Esophagus muscularis mucosa (tissue), 4 donors: ENCODE data around the gene CLIC6. TPM values are rescaled to one million over a fixed set of nuclear protein-coding genes. Genes with fewer than 3 reads are reported as not detected.

Source experiments
- DNase-seq: peaks from one replicate; pipeline ENCODE4 v3.0.0-alpha.2; 2017; ENCODE audit errors: extremely low spot score
- H3K27ac ChIP-seq, 4 donors: fragments of 200-600 bp; sonication (generic); replicated peaks in 1 of 4; 1 replicate in 3 of 4; 2 replicates in 1 of 4; pipeline ENCODE4 v1.5.1; 2016 to 2019; ENCODE audit warnings: mild to moderate bottlenecking in 1 of 4
- H3K27me3 ChIP-seq, 4 donors: fragments of 200-600 bp; sonication (generic); one replicate each; pipeline versions ENCODE4 v1.5.1 to v1.6.0; 2016 to 2019
- H3K36me3 ChIP-seq, 4 donors: fragments of 200-600 bp; sonication (generic); one replicate each; pipeline ENCODE4 v1.5.1; 2016 to 2019
- H3K4me1 ChIP-seq, 4 donors: fragments of 200-600 bp; sonication (generic); one replicate each; pipeline ENCODE4 v1.5.1; 2016 to 2019
- H3K4me3 ChIP-seq, 4 donors: fragments of 200-600 bp; sonication (generic); 1 replicate in 2 of 4; 2 replicates in 2 of 4; pipeline ENCODE4 v1.5.1; 2016 to 2019; ENCODE audit warnings: mild to moderate bottlenecking in 4 of 4, moderate library complexity in 1 of 4
- H3K9me3 ChIP-seq, 4 donors: fragments of 200-600 bp; sonication (generic); 1 replicate in 3 of 4; 2 replicates in 1 of 4; pipeline ENCODE4 v1.5.1; 2016 to 2019
- CTCF ChIP-seq, 3 experiments: fragments of 200-600 bp in 2 of 3; fragments of 450-650 bp in 1 of 3; sonication (generic) in 2 of 3; IDR thresholded peaks; one replicate each; pipeline ENCODE4 v1.5.1; 2017 to 2019; ENCODE audit warnings: antibody characterized with exemption in 3 of 3, mild to moderate bottlenecking in 2 of 3, moderate library complexity in 1 of 3
- EP300 ChIP-seq: sonication (generic); formaldehyde crosslinking; IDR thresholded peaks from one replicate; pipeline ENCODE4 v1.6.1; 2017; ENCODE audit warnings: antibody characterized with exemption
- POLR2A ChIP-seq: fragments of 450-650 bp; IDR thresholded peaks from one replicate; pipeline ENCODE4 v1.6.1; 2017; ENCODE audit warnings: antibody characterized with exemption, moderate library complexity, mild to moderate bottlenecking, low read depth
- POLR2AphosphoS5 ChIP-seq, 2 donors: sonication (generic); formaldehyde crosslinking; IDR thresholded peaks; one replicate each; pipeline ENCODE4 v1.6.1; 2017; ENCODE audit warnings: antibody characterized with exemption in 2 of 2
- WGBS: methylation state at CpG from one replicate; pipeline ENCODE4 v1.1.5; 2018; 5-methylcytosine and 5-hydroxymethylcytosine counted together
- intact Hi-C: fragments of 100-400 bp; cut with DNase I; formaldehyde crosslinking; loops from one replicate; pipeline ENCODE4 v1.15.1; 2023
- total RNA-seq, 4 donors: library from RNA; depleted of rRNA; stranded (reverse); fragments of >200 nt; gene quantifications; one replicate each; pipeline versions ENCODE4 v1.1.0 to v1.2.1, GENCODE V29; 2016

Gene CLIC6
- total RNA-seq, 4 donors from 2014 or later: under 0.01 to 1.9 (median 0.39) TPM

- TF ChIP-seq POLR2A: no peak
- no peak for TF ChIP-seq EP300
- TF ChIP-seq POLR2AphosphoS5 (IDR thresholded peaks at IDR 0.05): no peak
- no peak for TF ChIP-seq CTCF (IDR thresholded peaks at IDR 0.05)
- Histone ChIP-seq H3K27ac (no peak overlapping the region), H3K4me1 (no peaks in the 10 kb centered on the region), H3K9me3 (no peaks in the 10 kb centered on the region), H3K27me3 (peaks cover 0 to 36% (median 0%) of the 10 kb centered on the region in 4 donors), H3K36me3 (no peaks in the 10 kb centered on the region), H3K4me3 (no peak overlapping the region)
- WGBS: 78% methylated on average over 10 of the region's 22 CpGs
- intact Hi-C loops: no loop called here
- DNase-seq: no peak
Observed at GRCh38 chr21:34702341-34703170, 33.8 kb downstream of the CLIC6 start.

GRCh38 chr21:34703571-34703970 lies 34.8 kb downstream of the CLIC6 start:
- Histone ChIP-seq H3K27ac (no peak overlapping the region), H3K4me1 (no peaks in the 10 kb centered on the region), H3K36me3 (no peaks in the 10 kb centered on the region), H3K9me3 (no peaks in the 10 kb centered on the region), H3K27me3 (peaks cover 0 to 46% (median 0%) of the 10 kb centered on the region in 4 donors), H3K4me3 (no peak overlapping the region)
- no peak for TF ChIP-seq EP300
- no peak for TF ChIP-seq POLR2A
- no peak for TF ChIP-seq CTCF (IDR thresholded peaks at IDR 0.05)
- TF ChIP-seq POLR2AphosphoS5 (IDR thresholded peaks at IDR 0.05): no peak
- DNase-seq: no peak
- intact Hi-C loops: no loop called here
- WGBS: 92% methylated on average over 12 of the region's 12 CpGs

GRCh38 chr21:34704119-34704518 lies 35.3 kb downstream of the CLIC6 start:
- H3K36me3 ChIP-seq: no peaks in the 10 kb centered on the region
- 87% methylated on average over 7 of the region's 7 CpGs for WGBS
- H3K27ac ChIP-seq: no peak overlapping the region
- intact Hi-C loops: no loop called here
- H3K9me3 ChIP-seq: no peaks in the 10 kb centered on the region
- TF ChIP-seq CTCF (IDR thresholded peaks at IDR 0.05): no peak
- H3K27me3 ChIP-seq: peaks cover 0 to 49% (median 0%) of the 10 kb centered on the region in 4 donors
- no peak overlapping the region for H3K4me3 ChIP-seq
- DNase-seq: no peak
- no peaks in the 10 kb centered on the region for H3K4me1 ChIP-seq

- DNase-seq: no peak
- Histone ChIP-seq H3K36me3 (no peaks in the 10 kb centered on the region), H3K27ac (no peak overlapping the region), H3K27me3 (peaks cover 0 to 53% (median 0%) of the 10 kb centered on the region in 4 donors), H3K4me1 (no peaks in the 10 kb centered on the region), H3K9me3 (no peaks in the 10 kb centered on the region), H3K4me3 (no peak overlapping the region)
- intact Hi-C loops: no loop called here
- 91% methylated on average over 9 of the region's 9 CpGs for WGBS
- TF ChIP-seq CTCF (IDR thresholded peaks at IDR 0.05): no peak
Observed at GRCh38 chr21:34705011-34705410, 36.2 kb downstream of the CLIC6 start.

- intact Hi-C loops: no loop called here
- Histone ChIP-seq H3K27ac (no peak overlapping the region), H3K4me1 (no peaks in the 10 kb centered on the region), H3K27me3 (peaks cover 0 to 60% (median 0%) of the 10 kb centered on the region in 4 donors), H3K36me3 (peaks cover 0 to 4% (median 0%) of the 10 kb centered on the region in 4 donors), H3K4me3 (no peak overlapping the region), H3K9me3 (no peaks in the 10 kb centered on the region)
- no peak for DNase-seq
- TF ChIP-seq POLR2A (no peak), CTCF (IDR thresholded peaks at IDR 0.05) (no peak), EP300 (no peak), POLR2AphosphoS5 (IDR thresholded peaks at IDR 0.05) (no peak)
- WGBS: 98% methylated on average over 4 of the region's 4 CpGs
Observed at GRCh38 chr21:34706337-34706736, 37.5 kb downstream of the CLIC6 start.
